Bronchial epithelial cell (primary cell): ENCODE results near the gene CNKSR3. TPM values are rescaled to one million over a fixed set of nuclear protein-coding genes. Genes with fewer than 3 reads are reported as not detected.

ENCODE experiments used
- DNase-seq: peaks from one replicate; pipeline ENCODE4 v3.0.0-alpha.2; 2010; ENCODE audit warnings: low read depth
- FAIRE-seq: peaks from 2 replicates; lab custom pipeline; 2011; peaks lifted over from hg19 to GRCh38; lab: Jason Lieb, UNC
- H3K27me3 ChIP-seq: 2 replicates; pipeline ENCODE4 v1.5.1; 2011; ENCODE audit warnings: low read length; ENCODE audit not compliant: control insufficient read depth, insufficient read depth
- H3K36me3 ChIP-seq: 2 replicates; pipeline ENCODE4 v1.5.1; 2011; ENCODE audit warnings: low read length; ENCODE audit not compliant: control insufficient read depth, insufficient read depth
- H3K4me3 ChIP-seq: 2 replicates; pipeline ENCODE4 v1.5.1; 2011; ENCODE audit warnings: mild to moderate bottlenecking, low read depth, low read length, control low read depth
- total RNA-seq: library from RNA; depleted of rRNA; stranded (reverse); fragments of >200 nt; gene quantifications from 2 replicates; pipeline ENCODE4 v1.2.1, GENCODE V29; 2014
- TF ChIP-seq, protein P1 (sequence below): IDR thresholded peaks from 2 replicates; pipeline ENCODE4 v1.5.1; 2011; ENCODE audit warnings: mild to moderate bottlenecking, moderate library complexity, low read length, control low read depth, inconsistent platforms; ENCODE audit not compliant: insufficient read depth, severe bottlenecking

The CNKSR3 gene
- total RNA-seq, 1 donor from 2014 or later, result 2.6 TPM

DNA sequence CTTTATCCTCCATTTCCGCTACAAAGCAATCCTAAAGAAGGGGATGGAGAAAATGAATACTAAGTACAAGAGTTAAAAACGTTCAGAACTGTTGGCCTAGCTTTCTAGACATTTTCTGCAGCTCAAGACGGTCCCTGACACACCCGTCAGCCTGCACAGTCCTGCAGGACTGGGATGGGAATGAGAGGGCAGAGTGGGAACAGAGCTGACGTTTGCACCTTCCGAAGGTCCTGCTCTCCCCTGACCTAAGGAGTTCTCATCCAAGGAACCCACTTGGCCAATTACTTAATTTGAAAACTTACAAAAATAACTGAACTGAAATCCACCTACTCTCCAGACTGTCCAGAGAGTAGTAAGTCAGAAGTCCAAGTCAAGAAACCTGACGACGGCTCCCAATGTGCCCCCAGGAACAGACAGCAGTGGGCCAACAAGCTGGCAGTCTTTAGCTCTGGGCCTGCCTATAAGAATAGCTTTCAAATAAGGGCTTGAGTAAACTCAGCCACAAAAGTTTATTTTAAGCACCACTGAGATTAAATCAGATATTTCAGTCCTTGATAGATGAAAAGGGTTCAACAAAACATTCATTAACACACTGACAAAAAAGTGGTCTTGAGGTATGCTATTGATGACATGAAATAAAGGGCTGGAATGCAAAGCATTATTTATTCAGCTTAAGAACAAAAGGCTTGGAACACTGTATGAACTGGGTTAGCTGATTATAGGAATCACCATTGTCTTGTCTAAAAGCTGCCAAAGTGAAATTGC is 76.8 kb downstream of the CNKSR3 start:
- DNase-seq (no peak), FAIRE-seq (no peak)
- H3K4me3 ChIP-seq, result no peak overlapping the region
- TF ChIP-seq, protein P1, sequence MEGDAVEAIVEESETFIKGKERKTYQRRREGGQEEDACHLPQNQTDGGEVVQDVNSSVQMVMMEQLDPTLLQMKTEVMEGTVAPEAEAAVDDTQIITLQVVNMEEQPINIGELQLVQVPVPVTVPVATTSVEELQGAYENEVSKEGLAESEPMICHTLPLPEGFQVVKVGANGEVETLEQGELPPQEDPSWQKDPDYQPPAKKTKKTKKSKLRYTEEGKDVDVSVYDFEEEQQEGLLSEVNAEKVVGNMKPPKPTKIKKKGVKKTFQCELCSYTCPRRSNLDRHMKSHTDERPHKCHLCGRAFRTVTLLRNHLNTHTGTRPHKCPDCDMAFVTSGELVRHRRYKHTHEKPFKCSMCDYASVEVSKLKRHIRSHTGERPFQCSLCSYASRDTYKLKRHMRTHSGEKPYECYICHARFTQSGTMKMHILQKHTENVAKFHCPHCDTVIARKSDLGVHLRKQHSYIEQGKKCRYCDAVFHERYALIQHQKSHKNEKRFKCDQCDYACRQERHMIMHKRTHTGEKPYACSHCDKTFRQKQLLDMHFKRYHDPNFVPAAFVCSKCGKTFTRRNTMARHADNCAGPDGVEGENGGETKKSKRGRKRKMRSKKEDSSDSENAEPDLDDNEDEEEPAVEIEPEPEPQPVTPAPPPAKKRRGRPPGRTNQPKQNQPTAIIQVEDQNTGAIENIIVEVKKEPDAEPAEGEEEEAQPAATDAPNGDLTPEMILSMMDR, result no peak
- H3K27me3 ChIP-seq, result no peaks in the 10 kb centered on the region
- no peaks in the 10 kb centered on the region for H3K36me3 ChIP-seq

DNA sequence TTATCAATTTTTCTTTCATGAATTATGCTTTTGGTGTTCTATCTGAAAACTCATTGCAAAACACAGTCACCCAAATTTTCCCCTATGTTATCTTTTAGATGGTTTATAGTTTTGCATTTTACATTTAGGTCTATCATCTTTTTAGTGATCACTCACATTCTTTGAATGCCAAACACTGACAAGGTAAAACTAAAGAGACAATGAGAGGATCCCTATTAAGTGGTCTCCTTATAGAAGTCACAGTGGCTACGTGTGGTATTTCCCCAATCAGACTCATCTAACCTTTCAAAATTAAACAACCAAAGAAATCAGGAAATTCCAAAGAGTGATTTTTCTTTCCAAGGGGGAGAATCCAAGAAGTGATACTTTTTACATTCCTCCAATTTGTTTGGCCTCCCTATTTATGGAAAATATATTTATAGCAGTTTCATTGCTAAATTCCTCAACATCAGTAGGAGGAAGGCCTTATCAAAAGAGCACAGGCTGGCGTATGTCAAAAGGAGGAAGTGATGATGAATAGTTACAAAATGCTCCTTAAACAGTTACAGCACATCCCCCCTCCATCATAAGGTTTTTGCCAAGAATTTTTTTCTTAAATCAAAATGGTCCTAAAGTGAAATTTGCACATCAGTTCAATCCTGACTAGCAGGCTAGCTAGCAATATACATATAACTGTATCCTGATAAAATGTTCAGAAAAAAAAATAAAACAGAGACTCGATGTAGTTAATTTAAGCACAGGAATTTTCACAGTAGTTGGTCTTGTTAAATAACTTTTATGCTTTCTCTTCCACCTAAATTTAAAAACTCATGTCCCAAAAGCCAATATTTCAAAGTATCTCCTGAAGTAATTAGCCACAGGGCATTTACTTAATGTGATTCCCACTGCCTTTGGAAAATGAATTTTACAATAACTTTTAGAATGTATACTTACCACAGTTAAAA is 77.7 kb downstream of the CNKSR3 start:
- Histone ChIP-seq H3K4me3 (no peak overlapping the region), H3K36me3 (no peaks in the 10 kb centered on the region), H3K27me3 (no peaks in the 10 kb centered on the region)
- TF ChIP-seq, protein P1, result no peak
- DNase-seq (peak; percentile 22), FAIRE-seq (no peak)

- no peaks in the 10 kb centered on the region for H3K36me3 ChIP-seq
- DNase-seq, result no peak
- FAIRE-seq, result no peak
- no peaks in the 10 kb centered on the region for H3K27me3 ChIP-seq
- no peak overlapping the region for H3K4me3 ChIP-seq
- TF ChIP-seq, protein P1, result no peak
Measured at GRCh38 chr6:154430481-154430919, 80.0 kb downstream of the CNKSR3 start.

- H3K27me3 ChIP-seq, result no peaks in the 10 kb centered on the region
- FAIRE-seq (no peak), DNase-seq (no peak)
- TF ChIP-seq, protein P1, result no peak
- no peaks in the 10 kb centered on the region for H3K36me3 ChIP-seq
- H3K4me3 ChIP-seq, result no peak overlapping the region
Measured at GRCh38 chr6:154429711-154430110, 80.8 kb downstream of the CNKSR3 start.

GRCh38 chr6:154428897-154429296 is 81.6 kb downstream of the CNKSR3 start:
- Histone ChIP-seq H3K27me3 (no peaks in the 10 kb centered on the region), H3K36me3 (no peaks in the 10 kb centered on the region), H3K4me3 (no peak overlapping the region)
- DNase-seq (peak; percentile 18), FAIRE-seq (no peak)
- TF ChIP-seq, protein P1, result no peak
